Measurements from ENCODE around the gene DNAI2.
"Not testable (repeated sequence)": the region's sequence is repeated elsewhere in the genome, so short reads cannot be mapped to it uniquely, and the experiment has no call there.

Gene DNAI2

DNA sequence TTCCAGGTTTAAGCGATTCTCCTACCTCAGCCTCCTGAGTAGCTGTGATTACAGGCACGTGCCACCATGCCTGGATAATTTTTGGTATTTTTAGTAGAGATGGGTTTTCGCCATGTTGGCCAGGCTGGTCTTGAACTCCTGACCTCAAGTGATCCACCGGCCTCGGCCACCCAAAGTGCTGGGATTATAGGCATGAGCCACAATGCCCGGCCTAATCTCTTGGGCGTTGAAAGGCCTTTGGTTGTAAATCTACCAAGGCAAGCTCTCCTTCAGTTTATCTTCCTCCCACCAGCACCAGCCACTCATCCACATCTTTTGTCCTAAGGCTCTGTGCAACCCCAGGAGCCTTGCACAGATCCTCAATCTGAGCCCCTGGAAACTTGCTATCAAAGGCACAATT, 5.6 kb downstream of the DNAI2 start:
- DNase-seq, result not testable (repeated sequence)

DNA sequence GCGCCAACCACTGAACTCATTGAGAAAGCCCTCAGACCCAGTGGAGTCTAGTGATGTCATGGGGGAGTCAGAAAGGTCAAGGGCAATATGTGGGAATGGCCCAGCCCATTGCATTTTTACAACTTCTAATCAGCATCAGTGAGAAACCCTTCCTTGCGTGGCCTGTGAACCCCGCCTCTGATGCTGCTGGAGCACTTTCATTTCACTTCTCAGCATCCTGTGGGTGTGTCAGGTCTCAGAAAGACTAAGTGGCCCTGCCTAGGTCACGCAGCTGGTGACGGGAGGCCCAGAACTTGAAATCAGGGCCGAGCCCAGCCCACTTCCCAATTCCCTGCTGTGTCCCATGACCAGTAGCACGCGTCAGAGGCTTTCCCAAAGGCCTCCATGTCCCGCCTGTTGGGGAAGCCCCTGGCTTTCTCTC, 6.1 kb downstream of the DNAI2 start:
- DNase-seq, result peak; percentile 51

DNA sequence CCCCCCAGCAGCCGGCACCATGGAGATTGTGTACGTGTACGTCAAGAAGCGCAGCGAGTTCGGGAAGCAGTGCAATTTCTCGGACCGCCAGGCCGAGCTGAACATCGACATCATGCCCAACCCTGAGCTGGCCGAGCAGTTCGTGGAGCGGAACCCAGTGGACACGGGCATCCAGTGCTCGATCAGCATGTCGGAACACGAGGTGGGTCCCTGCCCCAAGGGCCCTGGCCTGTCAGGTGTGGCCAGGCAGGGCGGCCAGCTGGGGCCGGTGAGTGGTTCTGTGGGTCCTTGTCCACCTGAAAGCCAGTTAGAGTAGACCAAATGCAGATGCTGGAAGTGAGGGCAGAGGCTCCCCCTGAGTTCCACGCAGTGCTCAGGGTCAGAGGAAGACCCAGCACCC, 7.8 kb downstream of the DNAI2 start:
- DNase-seq, result no peak

DNA sequence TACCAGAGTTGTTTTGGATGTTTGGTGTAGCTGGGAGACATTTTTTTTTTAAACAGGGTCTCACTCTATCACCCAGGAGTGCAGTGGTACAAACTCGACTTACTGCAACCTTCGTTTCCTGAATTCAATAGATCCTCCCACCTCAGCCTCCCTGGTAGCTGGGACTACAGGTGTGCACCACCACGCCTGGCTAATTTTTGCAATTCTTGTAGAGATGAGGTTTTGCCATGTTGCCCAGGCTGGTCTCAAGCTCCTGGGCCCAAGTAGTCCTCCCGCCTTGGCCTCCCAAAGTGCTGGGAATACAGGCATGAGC, 8.2 kb downstream of the DNAI2 start:
- not testable (repeated sequence) for DNase-seq

DNA sequence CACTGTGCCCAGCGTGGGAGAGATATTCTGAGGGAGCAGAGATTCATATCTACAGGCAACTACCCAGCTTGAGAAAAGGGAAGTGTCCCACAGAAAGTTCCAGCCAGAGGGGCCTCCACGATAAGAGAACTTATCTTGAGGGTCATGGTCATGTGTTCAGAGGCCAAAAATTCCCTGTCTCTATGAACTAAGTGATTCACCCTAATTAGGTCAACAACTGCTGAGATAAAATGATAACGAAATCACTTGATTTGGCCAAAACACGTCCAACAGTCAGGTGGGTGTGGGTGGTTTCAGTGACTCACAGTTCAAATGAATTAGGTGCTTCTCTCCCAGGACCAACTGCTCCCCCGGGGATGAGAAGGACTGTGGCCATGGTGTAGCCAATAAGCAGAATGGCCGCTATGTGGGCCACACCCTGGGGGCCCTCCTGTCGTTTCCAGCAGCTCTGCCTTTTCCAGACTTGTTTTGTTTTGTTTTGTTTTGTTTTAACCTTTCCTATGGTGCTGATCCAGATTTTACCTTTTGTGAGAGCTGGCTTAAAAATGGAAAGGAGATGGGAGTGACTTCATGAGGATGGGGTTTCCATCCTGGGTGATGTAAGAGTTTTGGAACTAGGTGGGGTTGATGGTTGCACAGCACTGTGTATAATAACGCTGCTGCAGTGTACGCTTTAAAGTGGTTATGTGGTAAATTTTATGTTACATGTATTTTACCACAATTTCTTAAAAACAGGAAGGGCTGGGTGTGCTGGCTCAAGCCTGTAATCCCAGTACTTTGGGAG, 8.7 kb downstream of the DNAI2 start:
- peak; percentile 60 for DNase-seq

DNA sequence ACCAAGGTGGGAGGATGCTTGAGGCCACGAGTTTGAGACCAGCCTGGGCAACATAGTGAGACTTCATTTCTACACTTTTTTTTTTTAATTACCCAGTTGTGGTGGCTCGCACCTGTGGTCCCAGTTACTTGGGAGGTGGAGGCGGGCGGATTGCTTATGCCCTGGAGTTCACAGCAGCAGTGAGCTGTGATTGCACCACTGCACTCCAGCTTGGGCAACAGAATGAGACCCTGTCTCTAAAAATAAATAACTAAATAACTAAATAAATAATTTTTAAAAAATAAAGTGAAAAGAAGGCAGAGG, 9.3 kb downstream of the DNAI2 start:
- DNase-seq, result peak; percentile 44

DNA sequence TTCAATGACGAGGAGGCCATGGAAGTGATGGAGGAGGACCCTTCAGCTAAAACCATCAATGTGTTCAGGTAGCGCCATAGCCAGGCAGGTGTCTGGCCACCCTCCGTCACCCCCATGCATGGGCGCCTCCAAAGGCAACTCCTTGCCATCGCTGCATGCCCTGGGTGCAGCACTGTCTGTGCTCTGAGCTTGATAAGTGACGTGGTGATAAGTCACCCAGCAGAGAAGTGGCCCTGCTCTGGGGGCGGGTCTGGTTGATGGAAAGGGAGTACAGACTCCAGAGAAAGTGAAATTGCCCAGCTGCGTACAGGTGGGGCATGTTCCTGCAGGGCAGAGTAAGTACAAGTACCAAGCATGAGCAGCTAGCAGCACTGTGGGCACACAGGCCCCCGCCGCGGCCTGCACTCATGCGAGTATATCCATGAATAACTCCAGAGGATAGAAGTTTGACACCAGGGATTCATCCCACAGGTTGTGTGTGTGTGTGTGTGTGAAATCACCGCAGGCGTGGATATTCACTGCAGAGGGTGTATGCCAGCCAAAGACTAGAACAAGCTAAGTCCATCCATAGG, 13.1 kb downstream of the DNAI2 start:
- no peak for DNase-seq

DNA sequence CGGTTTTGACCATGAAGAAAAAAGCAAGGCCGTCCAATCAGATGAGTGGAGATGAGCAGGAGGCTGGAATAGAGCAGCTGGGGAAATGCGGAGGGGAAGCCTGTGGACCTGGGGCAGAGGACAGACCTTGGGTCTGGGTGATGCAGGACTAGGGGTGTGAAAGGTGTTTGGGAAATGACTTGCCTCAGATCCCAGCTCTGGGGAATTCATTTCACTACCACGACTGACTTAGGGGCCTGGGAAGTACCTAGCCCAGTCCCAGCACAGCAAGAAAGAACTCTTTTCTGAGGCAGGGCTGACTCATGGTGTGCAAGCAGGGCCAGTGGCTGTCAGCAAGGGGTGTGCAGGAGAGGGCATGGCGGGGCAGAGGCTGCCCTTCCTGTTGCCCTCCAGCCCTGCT, 14.8 kb downstream of the DNAI2 start:
- no peak for DNase-seq

DNA sequence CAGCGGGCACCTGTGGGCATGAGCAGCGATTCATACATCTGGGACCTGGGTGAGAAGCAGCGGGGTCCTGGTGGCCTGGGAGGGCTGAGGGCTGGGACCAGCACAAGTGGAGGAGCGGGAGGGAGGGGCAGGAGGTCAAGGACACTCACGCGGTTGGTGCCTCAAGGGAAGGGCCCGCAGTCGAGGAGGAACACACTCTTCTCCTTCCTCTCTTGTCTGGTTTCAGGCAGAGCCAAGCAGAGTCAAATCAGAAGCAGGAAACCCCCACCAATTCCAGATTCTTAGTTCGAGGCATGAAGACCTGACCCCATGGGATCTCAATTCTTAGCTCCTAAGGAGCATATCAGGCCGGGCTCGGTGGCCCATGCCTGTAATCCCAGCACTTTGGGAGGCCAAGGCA, 15.7 kb downstream of the DNAI2 start:
- no peak for DNase-seq

DNA sequence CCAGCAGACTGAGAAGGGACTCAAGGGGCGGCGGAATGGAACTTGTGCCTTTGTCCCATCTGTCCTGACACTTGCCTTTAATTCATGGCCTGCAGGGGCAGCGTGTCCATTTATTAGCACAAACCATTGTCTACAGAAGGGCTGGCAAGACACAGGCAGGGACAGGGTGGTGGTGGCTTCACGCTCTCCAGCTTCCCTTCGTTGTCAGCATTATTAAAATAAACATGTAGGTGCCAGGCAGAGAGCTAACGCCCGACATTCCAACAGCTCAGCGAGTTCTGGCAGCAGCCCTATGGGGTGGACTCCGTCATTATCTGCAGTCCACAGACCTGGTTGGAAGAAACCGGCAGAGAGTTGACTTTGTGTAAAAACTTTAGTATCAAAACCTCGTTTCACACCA, 16.3 kb downstream of the DNAI2 start:
- no peak for DNase-seq

DNA sequence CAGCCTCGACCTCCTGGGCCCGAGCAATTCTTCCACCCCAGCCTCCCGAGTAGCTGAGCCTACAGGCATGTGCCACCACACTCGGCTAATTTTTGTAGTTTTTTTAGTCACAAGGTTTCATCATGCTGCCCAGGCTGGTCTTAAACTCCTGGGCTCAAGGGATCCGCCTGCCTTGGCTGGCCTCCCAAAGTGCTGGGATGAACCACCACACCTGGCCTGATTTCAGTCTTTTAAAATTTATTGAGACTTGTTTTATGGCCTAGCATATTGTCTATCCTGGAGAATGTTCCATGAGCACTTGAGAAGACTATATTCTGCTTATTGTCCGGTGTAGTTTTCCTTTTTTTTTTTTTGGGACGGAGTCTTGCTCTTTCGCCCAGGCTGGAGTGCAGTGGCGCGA, 18.5 kb downstream of the DNAI2 start:
- no peak for DNase-seq

DNA sequence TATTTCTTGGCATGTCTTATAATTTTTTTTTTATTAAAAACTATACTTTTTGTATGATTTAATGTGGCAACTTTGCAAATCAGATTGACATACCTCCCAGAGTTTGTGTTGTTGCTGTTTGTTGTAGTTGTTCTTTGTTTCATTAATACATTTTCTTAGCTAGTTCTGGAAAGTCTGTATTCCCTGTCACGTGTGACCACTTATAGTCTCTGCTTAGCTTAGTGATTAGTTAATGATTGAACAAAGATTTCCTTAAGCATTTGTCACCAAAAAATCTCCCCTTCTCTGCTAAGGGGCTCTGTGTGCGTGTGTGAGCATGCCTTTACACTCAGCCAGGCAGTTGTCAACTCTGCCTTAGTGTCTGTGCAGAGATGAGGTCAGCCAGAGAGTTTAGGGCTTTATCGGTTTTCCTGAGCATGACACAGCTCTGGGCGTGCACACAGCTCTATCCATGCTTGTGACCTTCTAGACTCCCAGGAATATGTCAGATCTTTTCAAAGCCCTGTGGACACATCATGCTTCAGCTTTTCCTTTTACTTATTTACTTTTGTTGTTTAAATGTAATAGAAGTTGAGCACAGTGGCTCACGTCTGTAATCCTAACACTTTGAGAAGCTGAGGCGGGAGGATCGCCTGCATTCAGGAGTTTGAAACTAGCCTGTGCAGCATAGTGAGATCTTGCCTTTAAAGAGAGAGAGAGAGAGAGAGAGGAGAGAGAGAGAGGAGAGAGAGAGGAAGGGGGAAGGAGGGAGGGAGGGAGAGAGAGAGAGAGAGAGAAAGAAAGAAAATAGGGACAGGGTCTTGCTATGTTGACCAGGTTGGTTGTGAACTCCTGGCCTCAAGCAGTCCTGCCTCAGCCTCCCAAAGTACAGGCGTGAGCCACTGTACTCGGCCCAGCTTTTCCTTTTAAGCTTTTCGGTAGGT, 21.9 kb downstream of the DNAI2 start:
- DNase-seq, result no peak

DNA sequence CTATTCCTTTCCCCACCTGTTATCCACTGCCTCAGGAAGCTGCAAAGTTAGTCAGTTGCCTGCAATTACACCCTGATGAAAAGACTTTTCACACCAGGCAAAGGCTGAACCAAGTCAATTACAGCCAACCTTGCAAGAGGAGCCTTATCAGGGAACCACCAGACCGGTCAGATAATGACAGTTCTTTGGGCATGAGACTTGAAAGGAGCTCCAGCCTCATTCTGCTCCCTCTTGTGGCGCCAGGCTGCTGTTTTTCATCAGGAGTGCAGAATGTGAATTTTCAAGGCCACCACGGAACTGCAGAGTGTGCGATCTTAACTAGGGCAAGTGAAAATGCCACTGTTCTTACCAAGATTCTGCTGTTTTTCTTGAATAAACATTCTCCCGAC, 22.5 kb downstream of the DNAI2 start:
- DNase-seq, result no peak

DNA sequence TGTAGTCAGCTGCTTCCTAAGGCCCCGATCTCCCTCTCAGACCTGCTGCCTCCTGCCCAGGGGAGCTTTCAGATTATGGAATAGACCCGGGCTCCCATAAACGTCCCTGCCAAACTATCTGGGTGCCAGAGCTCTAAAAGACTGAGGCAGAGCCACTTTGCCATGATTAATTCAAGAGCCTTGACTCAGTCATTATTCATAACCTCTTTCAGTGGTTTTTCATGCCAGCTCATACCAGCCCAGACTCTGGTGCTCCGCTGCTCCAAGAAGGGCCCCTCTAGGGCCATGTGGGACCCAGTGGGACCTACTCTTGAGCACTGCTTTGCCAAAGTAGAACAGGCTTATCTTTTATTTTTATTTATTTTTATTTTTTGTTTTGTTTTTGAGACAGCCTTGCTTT, 23.9 kb downstream of the DNAI2 start:
- DNase-seq, result no peak

DNA sequence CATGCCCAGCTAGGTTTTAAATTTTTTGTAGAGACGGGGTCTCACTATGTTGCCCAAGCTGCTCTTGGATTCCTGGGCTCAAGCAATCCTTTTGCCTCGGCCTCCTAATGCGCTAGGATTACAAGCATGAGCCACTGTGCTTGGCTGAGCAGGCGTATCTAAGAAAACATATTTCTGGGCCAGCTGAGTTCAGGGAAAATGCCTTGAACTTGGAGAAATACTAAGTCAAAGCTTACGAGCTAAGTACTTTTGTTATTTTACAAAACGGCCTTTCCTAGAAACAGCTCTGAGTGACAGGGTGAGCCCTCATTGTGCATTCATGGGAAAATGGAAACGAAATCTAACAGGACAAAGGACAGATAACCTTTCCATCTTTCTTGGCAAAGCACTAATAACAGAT, 24.7 kb downstream of the DNAI2 start:
- no peak for DNase-seq

DNA sequence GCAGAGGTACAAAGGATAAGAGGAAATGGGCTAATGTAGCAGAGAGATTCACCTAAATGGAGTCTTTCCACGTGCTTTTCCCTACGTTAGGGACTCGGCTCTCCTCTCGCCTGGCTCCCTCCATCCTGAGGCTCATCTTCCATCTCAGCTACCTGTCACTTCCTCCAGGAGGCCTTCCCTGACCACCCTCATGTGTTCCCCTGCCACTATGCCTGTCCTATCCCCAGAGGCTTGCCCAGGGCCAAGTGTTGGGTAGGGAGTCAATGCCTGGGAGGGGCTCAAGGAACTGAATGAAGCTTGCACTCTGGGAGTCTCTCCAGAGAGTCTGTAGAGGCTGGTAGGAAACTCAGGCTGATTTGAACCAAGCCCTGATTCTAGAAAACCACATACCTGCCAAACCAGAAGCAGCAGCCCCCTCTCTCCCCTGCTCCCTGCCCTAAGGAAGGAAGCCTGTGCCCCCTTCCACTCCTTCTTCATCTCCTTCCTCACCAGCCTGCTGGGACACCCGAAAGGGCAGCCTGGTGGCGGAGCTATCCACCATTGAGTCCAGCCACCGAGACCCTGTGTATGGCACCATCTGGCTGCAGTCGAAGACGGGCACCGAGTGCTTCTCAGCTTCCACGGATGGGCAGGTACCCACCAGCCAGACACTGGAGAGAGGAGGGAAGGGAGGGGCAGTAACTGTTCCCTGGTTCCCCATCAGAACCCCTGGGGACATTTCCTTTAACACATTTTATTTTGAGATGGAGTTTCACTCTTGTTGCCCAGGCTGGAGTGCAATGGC, 25.4 kb downstream of the DNAI2 start:
- no peak for DNase-seq

DNA sequence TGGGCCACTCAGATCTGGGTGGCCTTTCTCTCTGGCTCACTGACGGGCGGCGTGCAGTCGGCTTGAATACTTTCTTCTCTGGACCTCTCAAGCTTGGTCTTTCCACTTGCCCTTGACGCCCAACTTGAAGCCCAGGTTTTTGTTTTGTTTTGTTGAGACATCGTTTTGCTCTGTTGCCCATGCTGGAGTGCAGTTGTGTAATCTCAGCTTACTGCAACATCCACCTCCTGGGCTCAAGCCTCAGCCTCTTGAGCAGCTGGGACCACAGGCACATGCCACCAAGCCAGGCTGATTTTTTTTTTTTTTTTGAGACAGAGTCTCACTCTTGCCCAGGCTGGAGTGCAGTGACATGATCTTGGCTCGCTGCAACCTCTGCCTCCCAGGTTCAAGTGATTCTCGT, 29.3 kb downstream of the DNAI2 start:
- DNase-seq, result no peak

DNA sequence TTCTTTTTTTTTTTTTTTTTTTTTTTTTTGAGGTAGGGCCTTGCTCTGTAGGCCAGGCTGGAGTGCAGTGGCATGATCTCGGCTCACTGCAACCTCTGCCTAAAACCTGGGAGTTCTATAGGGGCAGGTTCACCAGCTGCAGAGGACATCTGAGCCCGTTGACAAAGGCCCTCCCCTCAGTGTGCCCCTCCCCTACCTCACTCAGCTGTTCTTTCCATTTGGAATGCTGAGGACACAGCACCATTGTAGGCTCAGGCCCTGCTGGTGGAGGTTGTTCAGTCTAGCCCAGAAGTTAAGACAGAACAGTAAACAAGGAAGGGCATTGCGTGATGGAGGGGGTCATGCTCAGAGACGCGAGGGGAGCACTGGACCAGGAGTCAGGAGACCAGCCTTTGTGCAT, 30.1 kb downstream of the DNAI2 start:
- DNase-seq, result no peak

DNA sequence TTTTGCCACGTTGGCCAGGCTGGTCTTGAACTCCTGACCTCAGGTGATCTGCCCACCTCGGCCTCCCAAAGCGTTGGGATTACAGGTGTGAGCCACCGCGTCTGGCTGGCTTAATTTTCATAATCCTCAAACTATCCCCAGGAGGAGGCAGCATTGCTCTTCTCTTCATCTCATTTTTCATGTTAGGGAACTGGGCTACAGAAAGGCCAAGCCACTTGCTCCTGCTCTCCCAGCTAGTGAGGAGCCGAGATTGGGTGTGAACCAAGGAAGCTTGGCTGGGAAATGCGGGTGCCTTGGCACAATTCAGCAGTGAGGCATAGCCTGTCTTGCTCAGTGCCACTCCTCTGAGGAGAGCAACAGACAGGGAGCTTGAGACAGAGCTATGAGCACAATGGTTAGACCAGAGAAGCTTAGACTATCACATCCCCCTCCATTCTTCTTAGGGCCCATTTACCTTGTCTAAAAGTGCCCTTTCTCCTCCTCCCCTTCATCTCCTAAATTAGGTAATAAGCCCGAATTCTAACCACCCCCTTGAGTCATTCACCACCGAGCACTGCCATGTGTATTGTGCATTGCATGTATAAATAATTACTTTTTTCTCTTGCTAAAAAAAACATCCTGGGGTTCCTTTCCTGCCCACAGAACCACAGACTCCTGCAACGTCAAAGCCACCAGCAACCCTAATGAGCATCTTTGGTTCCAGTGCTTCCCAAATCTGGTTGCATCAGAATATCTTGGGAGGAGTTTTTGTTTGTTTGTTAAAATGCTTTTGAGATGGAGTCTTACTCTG, 32.0 kb downstream of the DNAI2 start:
- DNase-seq, result no peak

DNA sequence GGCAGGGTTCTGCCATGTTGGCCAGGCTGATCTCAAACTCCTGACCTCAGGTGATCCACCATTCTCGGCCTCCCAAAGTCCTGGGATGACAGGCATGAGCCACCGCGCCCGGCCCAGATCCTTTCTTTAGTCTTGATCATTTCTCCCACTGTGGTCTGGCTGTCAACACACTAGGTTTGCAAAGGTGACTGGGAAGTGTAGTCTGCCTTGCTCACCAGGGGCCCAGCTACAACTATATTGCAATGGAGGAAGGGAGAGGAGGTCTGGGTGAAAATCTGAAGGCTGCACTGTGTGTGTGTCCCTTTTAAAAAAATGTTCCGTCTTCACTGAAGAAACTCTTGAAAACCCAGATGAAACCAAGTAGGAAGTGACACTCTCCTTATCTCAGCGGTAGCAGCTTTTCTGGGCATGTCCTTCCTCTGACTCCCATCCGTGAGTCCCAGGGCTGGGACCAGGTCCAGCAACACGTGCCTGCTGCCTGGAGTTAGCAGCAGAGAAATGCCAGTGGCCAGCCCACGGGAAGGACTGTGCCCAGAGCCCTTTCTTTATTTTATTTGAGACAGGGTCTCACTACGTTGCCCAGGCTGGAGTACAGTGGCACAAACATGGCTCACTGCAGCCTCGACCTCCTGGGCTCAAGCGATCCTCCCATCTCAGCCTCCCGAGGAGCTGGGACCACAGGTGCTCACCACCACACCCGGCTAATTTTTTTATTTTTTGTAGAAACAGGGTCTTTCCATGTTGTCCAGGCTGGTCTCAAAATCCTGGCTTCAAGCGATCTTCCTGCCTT, 34.1 kb downstream of the DNAI2 start:
- DNase-seq, result no peak

DNA sequence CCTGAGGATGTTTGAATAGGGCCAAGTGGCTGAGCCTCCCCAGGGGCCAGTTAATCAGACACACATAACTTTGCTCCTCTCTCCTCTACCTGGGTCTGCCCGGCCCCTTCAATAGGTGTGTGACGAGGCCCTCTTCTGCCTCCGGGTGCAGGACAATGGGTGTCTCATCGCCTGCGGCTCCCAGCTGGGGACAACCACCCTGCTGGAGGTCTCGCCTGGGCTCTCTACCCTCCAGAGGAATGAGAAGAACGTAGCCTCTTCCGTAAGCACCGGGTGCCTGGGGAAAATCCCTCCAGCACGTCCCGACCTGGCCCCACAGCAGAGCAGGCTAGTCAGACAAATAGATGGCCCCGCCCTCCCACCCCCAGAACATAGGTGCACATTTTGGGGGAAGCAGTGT, 35.9 kb downstream of the DNAI2 start:
- no peak for DNase-seq

DNA sequence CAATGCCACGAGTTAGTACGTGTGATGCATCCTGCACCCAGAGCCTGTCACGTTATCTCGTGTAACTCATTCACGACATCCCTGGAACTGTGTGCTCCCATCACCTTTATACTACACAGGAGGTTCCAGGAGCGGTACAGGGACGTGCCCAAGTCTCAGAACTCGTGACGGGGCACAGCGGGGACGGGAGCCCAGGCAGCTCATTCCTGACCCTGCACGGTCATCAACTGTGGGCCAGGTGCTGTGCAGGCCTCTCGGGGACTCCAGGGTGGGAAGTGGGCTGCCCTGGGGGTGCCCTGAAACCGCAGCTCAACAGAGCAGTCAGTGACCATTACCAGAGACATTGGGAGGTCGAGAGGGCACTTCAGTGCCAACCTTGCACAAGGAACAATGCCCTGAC, 40.8 kb downstream of the DNAI2 start:
- DNase-seq, result no peak
